Skeletal muscle tissue (tissue), 4 donors: ENCODE measurements around the gene BICD1. TPM values are rescaled to one million over a fixed set of nuclear protein-coding genes. Genes with fewer than 3 reads are reported as not detected.
"Not testable (repeated sequence)": the region's sequence is repeated elsewhere in the genome, so short reads cannot be mapped to it uniquely, and the experiment has no call there.

Experiments used
- H3K27ac ChIP-seq: one replicate; pipeline ENCODE4 v1.7.0; 2013; ENCODE audit warnings: mild to moderate bottlenecking, low read depth, low read length, inconsistent platforms
- H3K27me3 ChIP-seq, 3 donors: one replicate each; pipeline ENCODE4 v1.7.0; 2013; ENCODE audit warnings: low read length in 3 of 3; ENCODE audit not compliant: control insufficient read depth in 3 of 3, insufficient read depth in 3 of 3
- H3K36me3 ChIP-seq, 3 donors: one replicate each; pipeline ENCODE4 v1.7.0; 2013; ENCODE audit warnings: low read length in 3 of 3; ENCODE audit not compliant: control insufficient read depth in 3 of 3, insufficient read depth in 3 of 3
- H3K4me1 ChIP-seq, 3 donors: one replicate each; pipeline ENCODE4 v1.7.0; 2013; ENCODE audit warnings: low read length in 3 of 3, mild to moderate bottlenecking in 3 of 3; ENCODE audit not compliant: control insufficient read depth in 3 of 3, insufficient read depth in 3 of 3
- H3K4me3 ChIP-seq, 3 donors: one replicate each; pipeline ENCODE4 v1.7.0; 2013; ENCODE audit warnings: low read length in 3 of 3
- H3K9ac ChIP-seq, 3 donors: one replicate each; pipeline ENCODE4 v1.7.0; 2013; ENCODE audit warnings: low read length in 3 of 3, mild to moderate bottlenecking in 3 of 3, moderate library complexity in 2 of 3, low read depth in 1 of 3
- H3K9me3 ChIP-seq, 3 donors: one replicate each; pipeline ENCODE4 v1.7.0; 2013; ENCODE audit warnings: low read length in 3 of 3; ENCODE audit not compliant: control insufficient read depth in 3 of 3
- total RNA-seq: library from RNA; depleted of rRNA; stranded (reverse); fragments of >200 nt; gene quantifications from one replicate; pipeline ENCODE4 v1.2.3, GENCODE V29; 2014
- donor health status: Osteomylitis.

BICD1 gene
- total RNA-seq, 1 donor from 2014 or later = 7.8 TPM

DNA sequence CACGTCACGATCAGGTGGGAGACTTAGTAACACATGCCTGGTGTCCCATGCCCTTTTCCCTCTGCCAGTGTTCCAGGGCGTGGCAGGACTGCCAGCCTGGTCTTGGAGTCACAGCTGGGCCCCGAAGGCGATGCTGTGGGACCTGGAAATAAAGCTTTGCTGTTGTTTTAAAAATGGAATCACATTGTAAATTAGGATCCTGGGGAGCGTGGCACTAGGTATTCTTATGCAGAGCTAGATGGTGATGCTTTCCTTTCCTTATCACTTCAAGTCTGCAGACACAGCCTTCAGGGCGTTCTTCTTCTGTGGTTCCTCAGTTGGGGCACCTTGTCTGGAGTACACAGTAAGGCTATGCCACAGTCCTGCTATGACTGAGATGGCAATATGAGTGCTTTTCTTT is 64.6 kb downstream of the BICD1 start:
- H3K9me3 ChIP-seq = peaks cover 0 to 3% (median 0%) of the 10 kb centered on the region in 3 donors
- H3K4me3 ChIP-seq = no peak overlapping the region
- H3K27me3 ChIP-seq = no peaks in the 10 kb centered on the region
- no peaks in the 10 kb centered on the region for H3K36me3 ChIP-seq
- no peaks in the 10 kb centered on the region for H3K4me1 ChIP-seq
- no peak overlapping the region for H3K9ac ChIP-seq
- no peak overlapping the region for H3K27ac ChIP-seq

DNA sequence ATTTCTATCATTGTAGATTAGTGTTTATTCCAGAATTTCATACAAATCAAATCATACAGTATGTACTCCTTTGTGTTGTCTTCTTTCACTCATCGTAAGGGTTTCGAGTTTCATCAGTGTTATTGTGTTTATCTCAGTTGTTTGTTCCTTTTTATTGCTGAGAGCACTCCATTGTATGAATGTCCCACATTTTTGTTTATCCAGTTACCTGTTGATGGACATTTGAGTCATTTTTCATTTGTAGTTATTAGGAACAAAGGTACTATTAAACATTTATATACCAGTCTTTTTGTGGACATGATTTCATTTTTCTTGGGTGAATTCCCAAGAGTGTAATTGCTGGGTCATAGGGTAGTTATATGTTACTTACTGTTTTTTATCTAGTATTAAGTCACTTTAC is 70.0 kb downstream of the BICD1 start:
- Histone ChIP-seq H3K9me3 (no peaks in the 10 kb centered on the region), H3K27me3 (no peaks in the 10 kb centered on the region), H3K4me1 (no peaks in the 10 kb centered on the region), H3K27ac (no peak overlapping the region), H3K9ac (no peak overlapping the region), H3K4me3 (no peak overlapping the region), H3K36me3 (no peaks in the 10 kb centered on the region)

GRCh38 chr12:32178341-32179010 is 71.8 kb downstream of the BICD1 start:
- Histone ChIP-seq H3K36me3 (no peaks in the 10 kb centered on the region), H3K4me3 (no peak overlapping the region), H3K9ac (no peak overlapping the region), H3K4me1 (no peaks in the 10 kb centered on the region), H3K9me3 (no peaks in the 10 kb centered on the region), H3K27ac (no peak overlapping the region), H3K27me3 (no peaks in the 10 kb centered on the region)

DNA sequence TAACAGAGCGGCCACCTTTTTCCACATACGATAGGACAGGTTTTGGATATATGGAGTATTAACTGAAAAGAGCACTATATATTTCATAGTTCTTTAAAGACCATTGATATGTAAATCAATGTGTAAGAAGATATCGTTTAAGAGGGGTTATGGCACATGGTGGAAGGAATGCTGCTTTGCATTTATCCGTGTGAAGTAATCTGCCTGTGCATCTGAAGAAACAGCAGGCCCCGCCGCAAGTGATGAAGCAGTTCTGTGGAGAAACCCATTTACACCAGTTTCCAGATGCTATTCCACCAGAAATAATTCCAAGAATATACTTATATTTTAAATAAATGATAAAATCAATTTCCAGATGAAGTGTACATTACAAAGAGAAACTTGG is 72.4 kb downstream of the BICD1 start:
- H3K27me3 ChIP-seq = no peaks in the 10 kb centered on the region
- H3K4me3 ChIP-seq = no peak overlapping the region
- no peaks in the 10 kb centered on the region for H3K4me1 ChIP-seq
- H3K9ac ChIP-seq = no peak overlapping the region
- no peak overlapping the region for H3K27ac ChIP-seq
- no peaks in the 10 kb centered on the region for H3K36me3 ChIP-seq
- no peaks in the 10 kb centered on the region for H3K9me3 ChIP-seq

GRCh38 chr12:32181498-32182175 is 75.0 kb downstream of the BICD1 start:
- no peak overlapping the region for H3K4me3 ChIP-seq
- no peaks in the 10 kb centered on the region for H3K36me3 ChIP-seq
- H3K9ac ChIP-seq = no peak overlapping the region
- no peaks in the 10 kb centered on the region for H3K4me1 ChIP-seq
- no peaks in the 10 kb centered on the region for H3K27me3 ChIP-seq
- no peaks in the 10 kb centered on the region for H3K9me3 ChIP-seq
- H3K27ac ChIP-seq = no peak overlapping the region

GRCh38 chr12:32183650-32184049 is 77.0 kb downstream of the BICD1 start:
- H3K36me3 ChIP-seq = no peaks in the 10 kb centered on the region
- H3K4me3 ChIP-seq = no peak overlapping the region
- H3K4me1 ChIP-seq = no peaks in the 10 kb centered on the region
- no peaks in the 10 kb centered on the region for H3K27me3 ChIP-seq
- no peaks in the 10 kb centered on the region for H3K9me3 ChIP-seq
- no peak overlapping the region for H3K27ac ChIP-seq
- H3K9ac ChIP-seq = no peak overlapping the region

- H3K9me3 ChIP-seq, H3K27ac ChIP-seq, H3K4me1 ChIP-seq, H3K36me3 ChIP-seq, H3K9ac ChIP-seq, H3K4me3 ChIP-seq, H3K27me3 ChIP-seq: not testable (repeated sequence)
These were observed 80.5 kb downstream of the BICD1 start for GRCh38 chr12:32187127-32187526.

DNA sequence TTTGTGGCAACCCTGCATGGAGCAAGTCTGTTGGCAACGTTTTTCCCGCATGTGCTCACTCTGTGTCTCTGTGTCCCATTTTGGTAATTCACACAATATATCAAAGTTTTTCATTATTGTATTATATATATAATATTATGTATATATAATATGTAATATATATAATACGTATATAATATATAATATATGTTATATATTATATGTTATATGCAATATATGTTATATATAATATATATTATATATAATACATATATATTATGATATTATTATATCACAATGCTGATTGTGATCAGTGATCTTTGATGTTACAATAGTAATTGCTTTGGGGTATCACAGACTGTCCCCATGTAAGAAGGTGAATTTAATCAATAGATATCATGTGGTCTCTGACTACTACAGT is 84.8 kb downstream of the BICD1 start:
- Histone ChIP-seq H3K4me3 (no peak overlapping the region), H3K27me3 (no peaks in the 10 kb centered on the region), H3K4me1 (no peaks in the 10 kb centered on the region), H3K9me3 (no peaks in the 10 kb centered on the region), H3K9ac (no peak overlapping the region), H3K36me3 (no peaks in the 10 kb centered on the region), H3K27ac (no peak overlapping the region)

DNA sequence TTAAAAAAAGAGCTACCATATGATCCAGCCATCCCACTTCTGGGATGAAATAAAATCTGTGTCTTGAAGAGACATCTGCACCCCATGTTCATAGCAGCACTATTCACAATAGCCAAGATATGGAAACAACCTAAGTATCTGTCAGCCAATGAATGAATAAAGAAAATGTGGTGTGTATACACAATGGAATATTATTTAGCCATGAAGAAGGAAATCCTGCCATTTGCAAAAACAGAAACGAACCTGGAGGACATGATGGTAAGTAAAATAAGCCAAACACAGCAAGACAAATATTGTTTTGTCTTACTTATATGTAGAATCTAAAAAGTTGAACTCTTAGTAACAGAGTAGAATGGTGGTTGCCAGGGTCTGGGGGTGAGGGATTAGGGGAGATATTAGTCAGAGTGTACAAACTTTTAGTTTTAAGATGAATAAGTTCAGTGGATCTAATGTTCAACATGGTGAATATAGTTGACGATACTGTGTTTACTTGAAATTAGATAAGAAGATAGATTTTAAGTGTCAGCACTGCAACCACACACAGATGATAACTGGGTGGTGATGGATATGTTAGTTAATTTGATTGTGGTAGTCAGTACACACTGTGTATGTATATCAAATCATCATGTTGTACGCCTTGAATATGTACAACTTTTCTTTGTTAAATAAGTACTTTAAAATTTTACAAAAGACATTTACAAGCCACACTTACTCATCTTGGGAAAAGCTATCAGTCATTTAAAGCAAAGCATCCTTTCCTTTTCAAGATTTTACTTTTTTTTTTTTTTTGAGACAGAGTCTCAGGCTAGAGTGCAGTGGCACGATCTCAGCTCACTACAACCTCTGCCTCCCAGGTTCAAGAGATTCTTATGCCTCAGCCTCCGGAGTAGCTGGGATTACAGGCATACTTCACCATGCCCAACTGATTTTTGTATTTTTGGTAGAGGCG is 89.9 kb downstream of the BICD1 start:
- H3K9me3 ChIP-seq = no peaks in the 10 kb centered on the region
- no peak overlapping the region for H3K4me3 ChIP-seq
- H3K27ac ChIP-seq = no peak overlapping the region
- H3K36me3 ChIP-seq = no peaks in the 10 kb centered on the region
- H3K27me3 ChIP-seq = no peaks in the 10 kb centered on the region
- H3K9ac ChIP-seq = no peak overlapping the region
- no peaks in the 10 kb centered on the region for H3K4me1 ChIP-seq

GRCh38 chr12:32197421-32197820 is 90.8 kb downstream of the BICD1 start:
- Histone ChIP-seq H3K36me3 (no peaks in the 10 kb centered on the region), H3K9ac (no peak overlapping the region), H3K4me3 (no peak overlapping the region), H3K9me3 (no peaks in the 10 kb centered on the region), H3K27ac (no peak overlapping the region), H3K27me3 (no peaks in the 10 kb centered on the region), H3K4me1 (no peaks in the 10 kb centered on the region)
